NCI-H2107 (cell line): ENCODE measurements around the gene TMEFF2.

Experiments
- DNase-seq: peaks from one replicate; lab custom pipeline; 2025; lab: John Stamatoyannopoulos, UW

The TMEFF2 gene

DNA sequence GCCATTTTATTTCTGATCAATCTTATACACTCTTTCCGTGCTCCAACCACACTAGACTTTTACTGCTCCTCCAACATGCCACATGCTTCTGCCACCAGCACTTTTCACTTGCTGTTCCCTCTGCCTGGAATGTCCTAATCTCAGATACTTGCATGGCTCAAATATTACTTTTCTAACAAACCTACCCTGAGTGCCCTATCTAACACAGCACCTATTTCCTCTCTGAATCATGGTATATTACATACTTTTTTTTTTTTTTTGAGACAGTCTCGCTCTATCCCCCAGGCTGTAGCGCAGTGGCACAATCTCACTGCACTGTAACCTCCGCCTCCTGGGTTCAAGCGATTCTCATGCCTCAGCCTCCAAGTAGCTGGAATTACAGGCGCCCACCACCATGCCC lies 181.5 kb downstream of the TMEFF2 start:
- no peak for DNase-seq

DNA sequence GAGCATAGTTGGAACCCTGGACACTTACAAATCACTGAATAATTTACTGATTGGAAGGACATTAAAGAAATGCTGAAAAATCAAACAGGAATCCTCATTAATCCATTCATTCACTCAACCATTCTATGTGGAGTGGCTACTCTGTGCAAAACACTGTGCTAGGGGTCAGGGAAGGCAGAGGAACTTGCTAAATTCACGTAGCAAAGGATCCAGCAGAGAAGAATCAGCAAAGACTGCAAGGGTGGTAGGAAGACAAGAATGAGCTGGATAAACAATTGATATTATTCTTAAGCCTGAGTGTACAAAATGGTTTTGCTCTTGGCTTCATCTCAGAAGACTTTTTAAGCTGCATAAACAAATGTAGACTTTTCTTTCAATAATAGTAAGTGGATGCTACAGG lies 183.5 kb downstream of the TMEFF2 start:
- no peak for DNase-seq

DNA sequence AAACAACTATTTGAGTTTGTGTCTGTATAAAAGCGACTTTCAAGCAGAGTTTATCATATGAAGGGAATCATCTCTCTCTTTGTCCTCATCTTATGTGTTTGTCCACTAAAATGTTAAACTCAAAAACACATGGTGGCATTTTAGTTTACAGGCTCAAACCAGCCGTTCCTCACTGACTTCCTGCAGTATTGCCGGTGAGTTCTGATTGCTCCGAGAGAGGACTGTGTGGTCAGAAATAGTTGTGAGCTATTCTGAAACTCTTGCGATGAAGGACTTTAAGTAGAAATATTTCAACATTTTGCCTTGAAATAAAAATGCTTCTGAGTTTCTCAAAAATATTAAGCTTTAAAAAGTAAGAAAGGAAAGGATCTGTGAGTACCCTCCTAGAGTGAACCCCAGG lies 184.7 kb downstream of the TMEFF2 start:
- no peak for DNase-seq

DNA sequence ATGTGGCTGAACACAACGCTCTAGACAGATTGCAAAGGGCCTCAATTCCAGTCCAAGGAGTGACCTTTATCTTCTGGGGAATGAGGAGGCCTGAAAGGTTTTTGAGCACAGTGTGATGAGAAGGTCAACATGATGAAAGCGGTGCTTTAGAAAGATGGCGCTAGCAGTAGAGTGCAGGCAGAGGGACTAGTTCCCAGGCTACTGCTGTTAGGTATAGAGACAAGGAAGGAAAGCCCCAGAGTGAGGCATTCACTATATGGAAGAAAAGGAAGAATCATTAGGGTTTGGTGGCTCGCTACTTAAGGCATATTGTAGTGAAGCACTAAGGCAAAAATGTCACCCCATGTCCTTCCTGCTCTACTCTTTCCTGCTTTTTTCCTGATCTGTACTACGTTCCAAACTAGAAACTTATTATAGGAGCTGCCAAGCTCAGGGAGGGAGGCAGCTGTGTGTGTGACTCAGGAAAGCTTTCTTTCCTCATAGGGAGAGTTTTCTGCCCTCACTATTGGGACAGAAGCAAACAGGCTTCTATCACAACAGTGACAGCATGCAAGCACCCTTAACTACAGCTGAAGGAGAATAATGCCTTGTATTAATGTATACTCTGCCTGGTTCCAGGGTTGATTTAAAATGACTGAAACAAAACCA lies 187.0 kb downstream of the TMEFF2 start:
- DNase-seq, result no peak

DNA sequence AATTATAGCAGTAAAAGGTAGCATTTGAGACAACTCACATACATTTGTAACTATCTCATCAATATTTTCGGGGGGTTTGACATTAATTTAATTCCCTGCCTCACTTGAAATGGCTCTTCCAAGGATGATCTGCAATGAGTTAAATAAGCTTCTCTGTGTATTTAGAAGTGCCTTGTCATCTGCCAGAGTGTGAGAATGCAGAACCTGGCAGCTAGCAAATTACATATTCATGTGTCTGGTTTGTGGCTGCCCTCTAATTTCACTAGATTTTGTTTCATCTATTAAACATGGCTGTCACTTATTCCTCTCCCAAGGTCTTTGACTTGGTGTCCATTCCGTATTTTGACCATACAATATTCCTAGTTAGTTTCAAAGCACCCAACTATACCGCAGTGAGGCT lies 189.5 kb downstream of the TMEFF2 start:
- DNase-seq, result no peak

DNA sequence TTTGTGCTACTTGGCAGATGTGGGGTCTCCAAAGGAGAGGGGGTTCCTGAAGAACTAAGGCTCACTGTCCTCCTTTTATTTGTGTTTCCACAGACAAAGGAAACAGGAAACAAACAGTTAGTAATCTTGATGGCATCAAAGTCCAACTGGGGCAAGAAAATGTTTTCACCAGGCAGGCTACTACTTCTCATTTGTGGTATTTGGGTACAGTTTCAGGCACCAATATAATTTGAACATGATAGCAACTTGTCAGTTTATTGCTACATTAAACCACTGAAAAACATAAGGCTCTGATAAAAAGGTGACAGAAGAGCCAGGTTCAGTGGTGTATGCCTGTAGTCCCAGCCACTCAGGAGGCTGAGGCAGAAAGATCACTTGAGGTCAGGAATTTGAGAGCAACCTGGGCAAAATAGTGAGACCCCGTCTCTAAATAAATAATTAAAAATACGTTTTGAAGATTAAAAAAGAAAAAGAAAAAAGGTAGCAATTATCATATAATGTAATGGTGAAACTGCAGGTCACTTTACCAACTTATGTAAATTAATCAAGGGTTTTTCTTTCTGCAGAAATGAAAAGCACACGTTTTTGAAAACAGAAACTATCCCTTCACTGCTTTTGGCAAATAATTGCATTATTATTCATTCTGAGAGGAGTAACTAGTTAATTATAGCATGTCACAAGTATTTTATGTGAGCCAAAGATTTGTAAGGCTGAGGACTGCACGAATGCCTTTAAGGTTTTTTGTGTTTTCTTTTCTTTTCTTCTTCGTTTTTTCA lies 190.4 kb downstream of the TMEFF2 start:
- DNase-seq, result no peak

DNA sequence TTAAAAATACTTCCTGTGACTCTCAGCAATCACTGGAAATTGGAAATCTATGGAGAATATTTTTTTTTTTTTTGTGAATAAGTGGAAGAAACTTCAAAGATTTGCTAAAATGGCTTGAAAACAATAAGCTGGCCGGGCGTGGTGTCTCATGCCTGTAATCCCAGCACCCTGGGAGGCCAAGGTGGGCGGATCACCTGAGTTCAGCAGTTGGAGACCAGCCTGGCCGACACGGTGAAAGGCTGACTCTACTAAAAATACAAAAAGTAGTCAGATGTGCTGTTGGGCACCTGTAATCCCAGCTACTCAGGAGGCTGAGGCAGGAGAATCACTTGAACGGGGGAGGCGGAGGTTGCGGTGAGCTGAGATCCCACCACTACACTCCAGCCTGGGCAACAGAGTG lies 192.3 kb downstream of the TMEFF2 start:
- DNase-seq, result no peak

DNA sequence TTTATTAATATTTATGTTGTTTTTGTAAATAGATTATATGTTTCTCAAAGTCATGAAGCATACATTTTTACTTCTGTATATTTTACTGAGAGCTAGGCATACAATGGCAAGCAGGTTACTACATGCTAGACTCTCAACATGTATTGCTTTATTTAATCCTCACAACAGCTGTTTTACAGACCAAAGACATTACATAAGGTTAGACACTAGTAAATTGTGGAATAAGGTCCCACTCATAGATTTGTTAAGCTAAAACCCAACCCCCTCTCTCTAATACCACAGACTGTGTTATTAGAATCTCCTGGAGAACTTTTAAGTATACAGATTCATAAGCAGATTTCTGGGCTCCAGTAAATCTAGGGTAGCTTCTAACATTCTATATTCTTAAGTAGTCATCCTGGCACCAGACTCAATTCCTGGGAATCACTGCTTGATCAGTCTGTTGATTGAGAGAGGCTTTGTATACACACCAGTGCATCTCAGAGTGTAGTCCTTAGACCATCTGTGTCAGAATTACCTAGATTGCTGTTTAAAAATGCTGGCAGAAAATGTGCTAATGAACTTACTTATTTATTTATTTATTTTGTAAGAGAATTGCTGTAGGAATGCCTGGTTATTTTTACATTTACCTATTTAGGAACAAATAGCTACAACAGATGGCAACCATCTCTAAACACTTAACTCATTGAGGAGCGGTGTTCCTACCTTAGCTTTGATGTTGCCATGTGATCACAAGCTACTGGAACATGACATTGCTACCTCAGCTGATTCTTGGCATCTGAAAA lies 194.3 kb downstream of the TMEFF2 start:
- no peak for DNase-seq

DNA sequence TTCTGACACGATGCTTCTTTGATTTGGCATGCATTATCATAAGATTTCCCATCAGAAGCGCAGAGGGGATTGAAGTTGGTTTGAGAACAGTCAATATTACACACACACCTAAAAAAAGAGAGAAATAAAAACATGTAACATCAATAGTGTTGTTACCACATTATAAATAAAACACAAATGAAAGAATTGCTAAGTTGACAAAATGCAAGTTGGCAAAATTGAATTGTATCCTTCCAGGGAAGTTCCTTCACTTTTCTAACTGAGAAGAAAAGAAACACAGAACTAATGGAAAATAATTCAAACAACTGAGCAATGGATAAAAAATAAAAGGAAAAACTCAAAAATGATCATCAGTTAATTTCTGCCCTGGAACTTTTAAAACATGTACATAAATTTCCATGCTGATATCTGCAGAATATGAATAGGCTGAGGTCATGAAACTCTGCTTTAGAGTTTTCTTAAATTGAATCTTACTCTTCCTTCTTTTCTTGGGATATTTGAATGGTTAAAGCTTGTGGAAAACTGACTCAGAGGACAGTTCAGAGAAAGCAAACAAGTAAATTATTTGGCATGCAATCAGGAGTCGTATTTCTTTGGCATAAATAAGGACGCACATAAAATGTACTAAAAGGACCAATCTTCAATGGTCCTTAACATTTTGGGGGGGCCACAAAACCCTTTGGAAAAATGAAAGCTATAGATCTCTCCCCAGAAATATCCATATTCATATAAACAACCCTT lies 195.5 kb downstream of the TMEFF2 start:
- no peak for DNase-seq

DNA sequence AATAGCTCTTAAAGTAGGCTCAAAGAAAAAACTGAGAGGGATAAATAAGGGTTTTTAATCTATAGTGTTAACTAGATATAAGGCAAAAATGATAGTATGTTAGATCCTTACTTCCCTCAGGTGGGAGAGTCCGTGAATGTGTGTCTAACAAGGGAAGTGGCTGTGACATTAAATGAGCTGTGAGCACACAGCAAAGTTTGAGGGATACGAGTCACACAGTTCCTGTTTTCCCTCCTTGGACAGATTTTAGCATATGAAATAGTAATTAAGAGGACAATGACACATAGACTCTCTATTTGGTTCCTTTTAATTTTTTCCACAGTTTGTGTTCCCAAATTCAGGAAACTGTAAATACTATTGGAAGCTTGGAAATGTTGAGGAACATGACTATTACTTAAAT lies 199.4 kb downstream of the TMEFF2 start:
- no peak for DNase-seq

DNA sequence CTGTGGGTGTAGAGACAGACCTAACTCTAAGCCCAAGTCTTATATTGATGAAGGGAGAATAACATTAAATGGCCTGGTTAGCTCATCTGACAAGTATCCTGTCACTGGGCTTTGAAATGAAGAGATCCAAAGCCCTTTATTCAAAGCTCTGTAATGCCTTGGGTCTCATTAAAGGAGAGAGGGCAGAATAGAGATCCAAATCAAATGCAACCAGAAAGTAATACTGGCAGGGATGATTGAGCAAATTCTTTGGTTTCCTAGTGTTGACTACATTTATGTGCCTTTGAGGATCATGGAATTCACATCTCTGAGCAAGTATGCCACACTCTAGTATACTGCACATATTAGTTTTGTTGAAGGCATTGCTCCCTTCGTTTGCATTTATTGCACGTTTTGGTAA lies 200.0 kb downstream of the TMEFF2 start:
- DNase-seq, result no peak

DNA sequence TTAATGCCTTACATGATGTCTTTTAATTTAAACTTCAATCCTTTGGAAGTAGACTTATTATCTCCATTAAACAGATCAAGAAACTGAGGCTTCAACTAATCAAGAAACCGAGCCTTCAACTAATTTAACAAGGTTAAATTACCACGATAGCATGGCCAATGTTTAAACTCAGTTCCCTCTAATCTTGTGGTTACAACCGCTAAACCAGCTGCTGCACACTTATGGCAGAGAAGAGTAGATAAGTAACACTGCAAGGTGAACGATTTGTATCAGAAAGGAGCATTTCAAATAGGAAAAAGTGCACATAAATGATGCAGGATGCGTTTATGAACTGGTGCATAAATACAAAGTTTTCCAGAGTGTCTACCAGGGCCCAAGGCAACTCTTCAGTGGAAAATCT lies 203.3 kb downstream of the TMEFF2 start:
- no peak for DNase-seq

DNA sequence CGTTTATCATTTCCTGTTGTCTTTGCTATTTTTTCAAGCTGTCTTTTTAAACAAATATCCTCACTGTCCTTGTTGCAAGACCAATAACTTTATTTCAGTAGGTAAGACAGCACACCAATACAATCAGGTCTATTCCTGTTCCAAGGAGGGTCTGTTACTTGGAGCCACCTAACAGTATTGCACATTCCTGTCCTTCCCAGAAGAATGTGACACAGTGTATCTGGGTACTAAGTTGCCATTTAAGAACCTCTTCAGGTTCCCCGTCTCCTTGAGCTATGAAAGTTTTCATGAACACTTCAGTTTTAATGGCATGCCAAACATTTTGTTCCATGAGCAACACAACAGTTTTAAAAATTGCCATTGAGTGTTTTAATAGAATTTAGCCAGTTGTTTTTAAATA lies 209.0 kb downstream of the TMEFF2 start:
- DNase-seq, result no peak

DNA sequence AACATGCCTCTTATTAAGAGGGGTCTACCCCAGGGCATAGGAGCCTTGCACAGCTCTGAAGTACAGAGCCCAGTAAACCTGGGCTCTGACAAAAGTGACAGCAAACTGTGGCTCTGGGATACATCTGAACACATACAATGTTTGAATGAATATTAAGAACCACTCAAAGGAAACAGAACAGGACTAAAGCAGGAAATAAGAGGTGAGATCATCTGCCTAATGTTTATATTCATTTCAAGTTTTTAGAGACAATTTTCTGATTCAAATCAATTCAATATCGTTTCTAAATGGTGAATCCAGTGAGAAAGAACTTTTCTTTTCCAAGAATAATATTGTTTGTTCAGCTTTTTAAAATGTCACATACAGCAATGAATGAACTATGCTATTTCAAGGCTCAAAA lies 211.1 kb downstream of the TMEFF2 start:
- DNase-seq, result no peak

DNA sequence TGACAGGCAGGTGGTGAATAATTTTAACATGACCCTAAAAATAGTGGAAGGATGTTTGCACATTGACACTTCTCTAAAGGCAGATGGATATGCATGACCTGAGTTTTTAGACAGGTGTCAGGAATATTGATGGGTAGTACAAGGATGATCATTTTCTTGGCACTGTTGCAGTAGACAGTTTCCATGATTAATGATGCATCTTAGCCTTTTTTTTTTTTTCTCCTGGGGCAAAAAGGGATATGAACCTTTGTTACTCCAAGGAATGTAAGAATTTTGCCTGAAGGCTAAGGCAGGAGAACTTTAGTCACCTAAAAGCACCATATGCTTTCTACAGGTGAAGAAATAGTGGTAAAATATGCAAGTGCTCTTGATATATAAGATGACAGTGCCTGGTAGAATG lies 211.5 kb downstream of the TMEFF2 start:
- DNase-seq, result no peak

DNA sequence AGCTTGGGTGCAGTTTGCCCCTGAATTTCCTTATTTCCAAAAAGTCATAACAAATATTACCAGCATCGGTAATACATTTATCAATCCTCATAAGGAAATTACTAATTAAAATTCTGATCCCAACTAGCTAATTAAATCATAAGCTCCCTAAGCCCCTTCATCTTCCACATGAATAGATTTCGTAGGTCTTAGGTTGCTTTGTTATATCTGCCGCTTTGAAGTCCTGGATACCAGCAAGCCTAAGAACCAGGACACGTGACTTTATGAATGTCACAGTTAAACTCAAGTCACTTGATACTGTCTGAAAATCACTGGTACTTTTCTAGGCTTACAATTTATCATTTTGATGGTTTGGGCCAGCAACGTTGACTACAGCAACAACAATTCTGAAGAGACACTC lies 213.0 kb downstream of the TMEFF2 start:
- DNase-seq, result no peak

DNA sequence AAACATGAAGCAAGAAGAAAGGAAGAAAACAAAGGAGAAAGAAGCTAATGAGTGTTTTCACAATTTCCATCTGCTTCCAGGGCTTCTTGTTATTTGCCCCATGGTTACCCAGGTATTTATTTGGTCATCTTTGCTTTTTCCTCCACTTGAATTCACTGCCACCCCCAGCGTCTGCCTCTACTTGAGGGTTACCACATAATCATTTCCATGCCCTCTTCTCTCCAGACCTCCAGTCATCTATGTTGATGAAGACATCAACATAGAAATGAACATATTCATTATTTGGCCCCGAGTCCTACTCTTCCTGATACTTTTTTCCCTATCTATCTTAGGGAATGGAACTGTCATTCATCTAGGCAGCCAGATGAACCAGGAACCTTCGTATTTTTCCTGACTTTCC lies 214.2 kb downstream of the TMEFF2 start:
- no peak for DNase-seq

DNA sequence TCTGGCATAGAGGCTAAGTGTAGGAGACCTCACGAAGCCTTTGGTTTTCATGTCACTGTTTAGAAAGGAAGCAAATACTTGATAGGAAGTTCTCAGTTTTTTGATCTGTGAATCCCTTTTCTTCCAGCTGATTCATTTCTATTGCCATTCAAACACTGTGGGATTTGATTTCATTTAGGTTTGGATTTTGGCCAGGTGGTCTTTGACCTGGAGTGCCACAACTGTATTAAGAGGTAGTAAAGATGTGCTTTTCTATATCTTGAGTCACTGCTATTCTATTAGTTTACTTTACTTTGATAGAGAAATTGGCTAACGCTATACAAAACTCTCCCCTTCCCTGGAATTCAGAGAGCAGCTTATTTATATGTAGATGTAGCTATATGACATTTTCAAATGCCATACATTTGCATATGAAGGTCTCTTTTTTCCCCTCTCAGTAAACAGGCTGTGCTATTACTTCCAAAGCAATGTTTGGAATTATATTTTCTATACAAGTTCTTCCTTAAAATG lies 215.5 kb downstream of the TMEFF2 start:
- no peak for DNase-seq

DNA sequence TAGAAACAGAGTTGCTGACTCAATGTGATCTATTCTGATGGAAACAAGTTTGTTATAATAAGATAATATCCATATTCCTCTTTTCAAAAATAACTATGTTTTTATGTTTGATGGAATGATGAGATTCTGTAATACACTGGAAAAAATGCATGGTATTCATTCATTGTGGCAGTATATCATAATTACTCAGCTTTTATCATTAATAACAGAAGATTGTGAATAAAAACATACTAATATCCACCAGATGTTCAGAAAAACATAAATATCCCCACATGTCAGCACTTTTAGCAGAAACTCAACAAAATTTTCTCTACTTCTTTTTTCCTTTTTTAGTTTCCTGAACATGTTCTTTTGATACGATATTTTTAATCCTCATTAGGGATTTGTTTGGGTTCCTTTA lies 217.0 kb downstream of the TMEFF2 start:
- DNase-seq, result no peak

DNA sequence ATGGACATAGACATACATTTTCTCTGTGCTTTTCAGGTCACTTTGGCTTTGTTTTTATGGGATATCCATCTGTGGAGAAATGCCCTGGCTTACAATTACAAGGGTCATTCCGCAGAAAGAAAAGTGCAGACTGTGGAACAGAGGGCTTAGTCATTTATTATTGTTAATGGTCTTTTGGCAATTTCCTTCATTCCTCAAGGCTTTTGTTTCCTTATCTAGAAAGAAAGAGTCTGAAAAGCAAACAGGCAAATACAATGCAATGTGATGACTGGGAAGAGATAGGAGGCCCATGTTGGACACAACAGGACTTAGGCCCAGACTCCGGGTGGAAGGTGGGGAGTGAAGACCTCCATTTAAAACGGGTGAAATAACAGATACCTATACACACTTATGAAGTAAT lies 218.3 kb downstream of the TMEFF2 start:
- DNase-seq, result no peak

DNA sequence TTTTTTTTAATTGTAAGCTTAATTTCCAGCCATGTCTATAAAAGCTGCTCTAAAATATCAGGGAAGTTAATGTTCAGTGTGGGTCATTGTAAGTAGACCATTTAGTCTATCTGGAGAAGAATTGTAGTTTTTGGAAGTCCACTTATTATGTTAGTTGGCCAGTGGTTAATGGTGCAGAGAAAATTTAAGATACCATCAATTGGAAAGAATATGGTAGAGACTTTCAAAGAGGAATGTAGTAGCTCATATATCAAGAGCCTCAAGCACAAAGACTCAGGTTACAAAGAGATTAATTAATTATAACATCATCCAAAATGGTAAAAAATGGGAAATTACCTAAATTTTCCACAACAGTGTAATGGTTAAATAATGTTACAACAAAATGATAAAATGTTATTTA lies 220.1 kb downstream of the TMEFF2 start:
- DNase-seq, result no peak

DNA sequence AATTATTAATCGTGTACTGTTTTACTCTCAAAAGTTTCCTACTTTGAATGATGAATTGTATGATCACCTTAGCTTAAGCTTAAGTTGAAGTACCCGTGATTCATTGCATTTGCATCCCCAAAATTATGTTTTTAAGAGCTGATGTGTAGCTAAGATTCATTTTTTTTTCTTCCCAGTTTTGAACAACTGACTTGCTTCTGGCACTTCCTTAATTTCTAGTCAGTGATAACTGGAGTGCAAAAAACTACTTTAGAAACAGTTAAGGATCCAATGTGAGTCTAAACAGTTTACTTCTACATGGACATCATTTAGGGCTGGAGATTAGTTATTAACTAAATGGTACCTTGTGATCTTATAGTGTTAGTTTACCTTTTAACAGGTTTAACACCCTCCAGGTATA lies 223.9 kb downstream of the TMEFF2 start:
- DNase-seq, result no peak
